GM23338 (cell line): ENCODE results near the gene TAL2. TPM values are rescaled to one million over a fixed set of nuclear protein-coding genes. Genes with fewer than 3 reads are reported as not detected.

ENCODE experiments used
- ATAC-seq: fragments of 200-7000 bp; cut with Tn5 transposase; 3 replicates; pipeline ENCODE4 v1.9.1; 2020
- DNase-seq: peaks from one replicate; pipeline ENCODE4 v3.0.0-alpha.2; 2015; ENCODE audit warnings: low spot score
- H2AFZ ChIP-seq: fragments of 200-600 bp; sonication (generic); 2 replicates; pipeline ENCODE4 v1.8.0; 2016; ENCODE audit warnings: antibody characterized with exemption, mild to moderate bottlenecking, moderate library complexity
- H3F3A ChIP-seq: fragments of 200-600 bp; sonication (generic); replicated peaks from 2 replicates; pipeline ENCODE4 v1.8.0; 2017; ENCODE audit warnings: antibody characterized with exemption, mixed run types, low read depth
- H3K27ac ChIP-seq: fragments of 200-600 bp; sonication (generic); 2 replicates; pipeline ENCODE4 v1.6.1; 2016; ENCODE audit warnings: low read depth
- H3K27me3 ChIP-seq: fragments of 200-600 bp; sonication (generic); 2 replicates; pipeline ENCODE4 v1.8.0; 2016; ENCODE audit warnings: mild to moderate bottlenecking, mixed run types, moderate library complexity; ENCODE audit not compliant: insufficient read depth
- H3K36me3 ChIP-seq: fragments of 200-600 bp; sonication (generic); 2 replicates; pipeline ENCODE4 v1.8.0; 2016; ENCODE audit warnings: mild to moderate bottlenecking; ENCODE audit not compliant: insufficient read depth
- H3K4me1 ChIP-seq: fragments of 200-600 bp; sonication (generic); 2 replicates; pipeline ENCODE4 v1.8.0; 2016; ENCODE audit warnings: mild to moderate bottlenecking, moderate library complexity; ENCODE audit not compliant: insufficient read depth
- H3K4me2 ChIP-seq: fragments of 200-600 bp; sonication (generic); 2 replicates; pipeline ENCODE4 v1.7.1; 2017; ENCODE audit warnings: mixed run types
- H3K4me3 ChIP-seq: fragments of 200-600 bp; sonication (generic); 2 replicates; pipeline ENCODE4 v1.6.1; 2016; ENCODE audit warnings: mixed run types
- H3K79me2 ChIP-seq: fragments of 200-600 bp; sonication (generic); replicated peaks from 2 replicates; pipeline ENCODE4 v1.8.0; 2017; ENCODE audit warnings: mild to moderate bottlenecking; ENCODE audit not compliant: insufficient read depth
- H3K9me2 ChIP-seq: fragments of 200-600 bp; sonication (generic); 2 replicates; pipeline ENCODE4 v1.8.0; 2017; ENCODE audit not compliant: insufficient read depth
- H4K20me1 ChIP-seq: fragments of 200-600 bp; sonication (generic); replicated peaks from 2 replicates; pipeline ENCODE4 v1.8.0; 2017; ENCODE audit warnings: mild to moderate bottlenecking; ENCODE audit not compliant: insufficient read depth
- H3K27ac Mint-ChIP-seq: 2 replicates; pipeline ENCODE4 v1.8.0; 2020; ENCODE audit warnings: inconsistent platforms, mild to moderate bottlenecking, moderate library complexity, mixed read lengths
- H3K27me3 Mint-ChIP-seq: 3 replicates; pipeline ENCODE4 v1.8.0; 2022; ENCODE audit warnings: low read depth, mild to moderate bottlenecking, moderate library complexity, mixed read lengths, inconsistent platforms; ENCODE audit not compliant: insufficient read depth, poor library complexity
- H3K36me3 Mint-ChIP-seq: 3 replicates; pipeline ENCODE4 v1.8.0; 2021; ENCODE audit warnings: low read depth, mild to moderate bottlenecking, inconsistent platforms, moderate library complexity, mixed read lengths
- H3K4me1 Mint-ChIP-seq: 3 replicates; pipeline ENCODE4 v1.8.0; 2020; ENCODE audit warnings: mild to moderate bottlenecking, inconsistent platforms, mixed read lengths
- H3K4me3 Mint-ChIP-seq: 3 replicates; pipeline ENCODE4 v1.8.0; 2021; ENCODE audit warnings: moderate library complexity, mild to moderate bottlenecking, inconsistent platforms, mixed read lengths
- H3K9me3 Mint-ChIP-seq: 3 replicates; pipeline ENCODE4 v1.8.0; 2020; ENCODE audit warnings: moderate library complexity, mild to moderate bottlenecking, inconsistent platforms, mixed read lengths
- CREB1 ChIP-seq: fragments of 250-450 bp; sonication (Bioruptor Pico); IDR thresholded peaks from 2 replicates; pipeline ENCODE4 v1.5.0; 2020; ENCODE audit warnings: low read depth, mild to moderate bottlenecking, moderate library complexity
- EZH2 ChIP-seq: fragments of 200-600 bp; sonication (generic); IDR thresholded peaks from one replicate; pipeline ENCODE4 v1.8.0; 2017; ENCODE audit warnings: antibody characterized with exemption, mild to moderate bottlenecking, low read depth; ENCODE audit not compliant: unreplicated experiment
- EZH2phosphoT487 ChIP-seq: fragments of 200-600 bp; sonication (generic); IDR thresholded peaks from one replicate; pipeline ENCODE4 v1.8.1; 2018; ENCODE audit warnings: antibody characterized with exemption; ENCODE audit not compliant: unreplicated experiment
- JUNB ChIP-seq: IDR thresholded peaks from one replicate; pipeline ENCODE4 v1.6.1; 2016; ENCODE audit warnings: antibody characterized with exemption; ENCODE audit not compliant: unreplicated experiment
- NANOG ChIP-seq: IDR thresholded peaks from 2 replicates; pipeline ENCODE4 v1.6.1; 2016; ENCODE audit warnings: antibody characterized with exemption, borderline replicate concordance
- POLR2AphosphoS5 ChIP-seq: IDR thresholded peaks from 2 replicates; pipeline ENCODE4 v1.6.1; 2016; ENCODE audit warnings: antibody characterized with exemption, low read depth
- STAT1 ChIP-seq: IDR thresholded peaks from one replicate; pipeline ENCODE4 v1.6.1; 2016; ENCODE audit warnings: antibody characterized with exemption; ENCODE audit not compliant: unreplicated experiment
- ZNF114 ChIP-seq: fragments of 250-450 bp; sonication (Bioruptor Pico); IDR thresholded peaks from 2 replicates; pipeline ENCODE4 v1.5.0; 2020; ENCODE audit warnings: mild to moderate bottlenecking, moderate library complexity
- ZNF331 ChIP-seq: fragments of 250-450 bp; sonication (Bioruptor Pico); IDR thresholded peaks from 2 replicates; pipeline ENCODE4 v1.5.0; 2020; ENCODE audit warnings: low read depth, mild to moderate bottlenecking, moderate library complexity
- polyA plus RNA-seq: library from polyadenylated mRNA; unstranded; fragments of >200 nt; fragmentation: Nextera tagmentation; extraction: Ambion mirVana; gene quantifications from 2 replicates; pipeline ENCODE4 v1.2.1, GENCODE V29; 2016
- total RNA-seq: library from RNA; depleted of rRNA; stranded (reverse); fragments of >200 nt; shearing (Covaris generic); gene quantifications from 2 replicates; pipeline ENCODE4 v1.2.3, GENCODE V29; 2014
- TF ChIP-seq, protein P1 (sequence below): IDR thresholded peaks from 2 replicates; pipeline ENCODE4 v1.6.1; 2016; ENCODE audit warnings: antibody characterized with exemption
- TF ChIP-seq, protein P2 (sequence below), 2 experiments: fragments of 200-600 bp in 1 of 2; sonication (generic) in 1 of 2; conservative IDR thresholded peaks; 2 replicates each; pipeline versions ENCODE4 v1.5.1 to v1.6.1; 2016 to 2017; ENCODE audit warnings: antibody characterized with exemption in 2 of 2, low read depth in 2 of 2, mild to moderate bottlenecking in 2 of 2, moderate library complexity in 1 of 2
- TF ChIP-seq, protein P3 (sequence below): IDR thresholded peaks from one replicate; pipeline ENCODE4 v1.6.1; 2018; ENCODE audit warnings: antibody characterized with exemption; ENCODE audit not compliant: unreplicated experiment

The TAL2 gene
- total and polyA plus RNA-seq, 2 experiments from 2014 or later: 0.79 TPM; not detected in 1

DNA sequence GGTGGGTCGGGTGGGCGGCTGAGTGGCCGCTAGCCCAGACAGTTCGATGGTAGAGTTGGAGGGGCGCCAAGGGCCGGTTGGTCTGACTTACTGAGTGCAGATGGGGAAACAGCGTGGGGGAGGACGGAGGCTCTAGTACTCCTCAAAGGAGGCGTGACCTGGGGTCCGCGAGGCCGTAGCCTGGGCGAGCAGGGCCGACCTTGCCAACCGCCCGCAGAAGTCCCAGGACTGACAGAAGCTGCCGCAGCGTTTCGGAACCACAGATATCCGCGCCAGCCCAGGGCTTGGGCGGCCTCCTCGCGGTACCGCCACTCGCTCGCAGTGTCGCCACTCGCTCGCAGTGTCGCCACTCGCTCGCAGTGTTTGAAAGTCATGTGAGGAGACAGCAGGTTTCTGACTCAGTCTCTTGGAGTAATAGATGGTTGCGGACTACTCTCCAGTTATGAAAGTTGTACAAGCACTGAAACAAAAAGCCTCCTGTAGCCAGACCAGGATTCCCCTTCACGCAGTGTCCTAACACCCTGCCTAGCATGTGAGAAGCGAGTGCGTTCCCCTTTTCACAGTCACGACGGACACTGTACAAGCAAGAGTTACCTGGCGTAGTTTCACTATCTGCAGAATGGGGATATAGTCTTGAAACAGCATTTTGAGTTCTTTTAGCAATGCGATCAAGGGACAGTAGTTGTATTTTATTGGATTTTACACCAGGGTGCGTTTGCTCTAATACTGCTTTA lies 32.8 kb downstream of the TAL2 start:
- Mint-ChIP-seq H3K9me3 (no peaks in the 10 kb centered on the region), H3K4me3 (peak overlapping the region; percentile 81), H3K36me3 (no peaks in the 10 kb centered on the region), H3K27ac (no peak overlapping the region), H3K27me3 (peaks cover 19% of the 10 kb centered on the region), H3K4me1 (peaks cover 7% of the 10 kb centered on the region; the same call in 2 of the 3 replicates)
- Histone ChIP-seq H3K4me3 (peak overlapping the region; percentile 68), H3K27me3 (peaks cover 33% of the 10 kb centered on the region), H3K79me2 (peaks cover 7% of the 10 kb centered on the region; the same call in 1 of the 2 replicates), H3K4me2 (peak overlapping the region; percentile 87), H3K36me3 (no peaks in the 10 kb centered on the region), H3K4me1 (peaks cover 8% of the 10 kb centered on the region), H4K20me1 (no peaks in the 10 kb centered on the region; the same call in 1 of the 2 replicates), H2AFZ (peak overlapping the region; percentile 48; the same call in 1 of the 2 replicates), H3K9me2 (no peaks in the 10 kb centered on the region), H3F3A (no peaks in the 10 kb centered on the region), H3K27ac (no peak overlapping the region)
- peak; percentile 86 for ATAC-seq
- peak; percentile 22 for TF ChIP-seq EZH2
- TF ChIP-seq, protein P1, sequence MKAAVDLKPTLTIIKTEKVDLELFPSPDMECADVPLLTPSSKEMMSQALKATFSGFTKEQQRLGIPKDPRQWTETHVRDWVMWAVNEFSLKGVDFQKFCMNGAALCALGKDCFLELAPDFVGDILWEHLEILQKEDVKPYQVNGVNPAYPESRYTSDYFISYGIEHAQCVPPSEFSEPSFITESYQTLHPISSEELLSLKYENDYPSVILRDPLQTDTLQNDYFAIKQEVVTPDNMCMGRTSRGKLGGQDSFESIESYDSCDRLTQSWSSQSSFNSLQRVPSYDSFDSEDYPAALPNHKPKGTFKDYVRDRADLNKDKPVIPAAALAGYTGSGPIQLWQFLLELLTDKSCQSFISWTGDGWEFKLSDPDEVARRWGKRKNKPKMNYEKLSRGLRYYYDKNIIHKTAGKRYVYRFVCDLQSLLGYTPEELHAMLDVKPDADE: no peak
- no peak for TF ChIP-seq CREB1 (CRISPR knock-in tag)
- DNase-seq: peak; percentile 80

DNA sequence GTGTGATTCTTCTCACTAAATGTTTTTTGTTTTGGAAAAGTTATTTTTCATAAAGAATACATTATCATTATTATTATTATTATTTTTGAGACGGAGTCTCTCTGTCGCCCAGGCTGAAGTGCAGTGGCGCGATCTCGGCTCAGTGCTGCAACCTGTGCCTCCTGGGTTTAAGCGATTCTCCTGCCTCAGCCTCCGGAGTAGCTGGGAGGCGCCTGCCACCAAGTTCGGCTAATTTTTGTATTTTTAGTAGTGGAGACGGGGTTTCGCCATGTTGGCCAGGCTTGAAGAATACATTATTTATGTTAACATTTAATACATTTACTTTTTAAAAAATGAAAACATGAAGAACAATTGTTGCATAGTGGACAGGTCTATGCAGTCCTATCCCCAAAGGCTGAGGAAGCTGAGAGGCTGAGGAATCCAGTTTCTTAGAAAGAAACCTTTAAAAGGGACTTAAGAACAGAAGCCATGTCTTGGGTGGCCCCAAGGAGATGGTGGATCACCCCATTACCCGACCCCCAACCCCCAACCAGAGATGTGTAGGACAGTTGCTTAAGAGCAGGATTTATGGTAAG lies 34.0 kb downstream of the TAL2 start:
- Histone ChIP-seq H3K9me2 (no peaks in the 10 kb centered on the region), H3K36me3 (no peaks in the 10 kb centered on the region), H4K20me1 (no peaks in the 10 kb centered on the region; the same call in 1 of the 2 replicates), H3K27me3 (peaks cover 33% of the 10 kb centered on the region), H3K4me3 (no peak overlapping the region), H3K27ac (no peak overlapping the region), H3F3A (no peaks in the 10 kb centered on the region), H2AFZ (no peak overlapping the region), H3K79me2 (peaks cover 10% of the 10 kb centered on the region; the same call in 1 of the 2 replicates), H3K4me1 (peaks cover 8% of the 10 kb centered on the region), H3K4me2 (no peak overlapping the region)
- no peak overlapping the region for H3K27ac Mint-ChIP-seq
- no peak for ATAC-seq
- H3K4me1 Mint-ChIP-seq: peaks cover 7% of the 10 kb centered on the region; the same call in 2 of the 3 replicates
- H3K36me3 Mint-ChIP-seq: no peaks in the 10 kb centered on the region
- no peak for DNase-seq
- peaks cover 19% of the 10 kb centered on the region for H3K27me3 Mint-ChIP-seq
- no peaks in the 10 kb centered on the region for H3K9me3 Mint-ChIP-seq
- H3K4me3 Mint-ChIP-seq: no peak overlapping the region
- TF ChIP-seq JUNB (no peak), STAT1 (no peak), POLR2AphosphoS5 (no peak), NANOG (no peak), EZH2phosphoT487 (no peak), ZNF331 (CRISPR knock-in tag) (no peak), EZH2 (no peak), CREB1 (CRISPR knock-in tag) (no peak), ZNF114 (CRISPR knock-in tag) (no peak)
- TF ChIP-seq, protein P2, sequence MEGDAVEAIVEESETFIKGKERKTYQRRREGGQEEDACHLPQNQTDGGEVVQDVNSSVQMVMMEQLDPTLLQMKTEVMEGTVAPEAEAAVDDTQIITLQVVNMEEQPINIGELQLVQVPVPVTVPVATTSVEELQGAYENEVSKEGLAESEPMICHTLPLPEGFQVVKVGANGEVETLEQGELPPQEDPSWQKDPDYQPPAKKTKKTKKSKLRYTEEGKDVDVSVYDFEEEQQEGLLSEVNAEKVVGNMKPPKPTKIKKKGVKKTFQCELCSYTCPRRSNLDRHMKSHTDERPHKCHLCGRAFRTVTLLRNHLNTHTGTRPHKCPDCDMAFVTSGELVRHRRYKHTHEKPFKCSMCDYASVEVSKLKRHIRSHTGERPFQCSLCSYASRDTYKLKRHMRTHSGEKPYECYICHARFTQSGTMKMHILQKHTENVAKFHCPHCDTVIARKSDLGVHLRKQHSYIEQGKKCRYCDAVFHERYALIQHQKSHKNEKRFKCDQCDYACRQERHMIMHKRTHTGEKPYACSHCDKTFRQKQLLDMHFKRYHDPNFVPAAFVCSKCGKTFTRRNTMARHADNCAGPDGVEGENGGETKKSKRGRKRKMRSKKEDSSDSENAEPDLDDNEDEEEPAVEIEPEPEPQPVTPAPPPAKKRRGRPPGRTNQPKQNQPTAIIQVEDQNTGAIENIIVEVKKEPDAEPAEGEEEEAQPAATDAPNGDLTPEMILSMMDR (conservative IDR thresholded peaks at IDR 0.05; ENCODE audit: low read depth in 2 of 2): no peak
- TF ChIP-seq, protein P3, sequence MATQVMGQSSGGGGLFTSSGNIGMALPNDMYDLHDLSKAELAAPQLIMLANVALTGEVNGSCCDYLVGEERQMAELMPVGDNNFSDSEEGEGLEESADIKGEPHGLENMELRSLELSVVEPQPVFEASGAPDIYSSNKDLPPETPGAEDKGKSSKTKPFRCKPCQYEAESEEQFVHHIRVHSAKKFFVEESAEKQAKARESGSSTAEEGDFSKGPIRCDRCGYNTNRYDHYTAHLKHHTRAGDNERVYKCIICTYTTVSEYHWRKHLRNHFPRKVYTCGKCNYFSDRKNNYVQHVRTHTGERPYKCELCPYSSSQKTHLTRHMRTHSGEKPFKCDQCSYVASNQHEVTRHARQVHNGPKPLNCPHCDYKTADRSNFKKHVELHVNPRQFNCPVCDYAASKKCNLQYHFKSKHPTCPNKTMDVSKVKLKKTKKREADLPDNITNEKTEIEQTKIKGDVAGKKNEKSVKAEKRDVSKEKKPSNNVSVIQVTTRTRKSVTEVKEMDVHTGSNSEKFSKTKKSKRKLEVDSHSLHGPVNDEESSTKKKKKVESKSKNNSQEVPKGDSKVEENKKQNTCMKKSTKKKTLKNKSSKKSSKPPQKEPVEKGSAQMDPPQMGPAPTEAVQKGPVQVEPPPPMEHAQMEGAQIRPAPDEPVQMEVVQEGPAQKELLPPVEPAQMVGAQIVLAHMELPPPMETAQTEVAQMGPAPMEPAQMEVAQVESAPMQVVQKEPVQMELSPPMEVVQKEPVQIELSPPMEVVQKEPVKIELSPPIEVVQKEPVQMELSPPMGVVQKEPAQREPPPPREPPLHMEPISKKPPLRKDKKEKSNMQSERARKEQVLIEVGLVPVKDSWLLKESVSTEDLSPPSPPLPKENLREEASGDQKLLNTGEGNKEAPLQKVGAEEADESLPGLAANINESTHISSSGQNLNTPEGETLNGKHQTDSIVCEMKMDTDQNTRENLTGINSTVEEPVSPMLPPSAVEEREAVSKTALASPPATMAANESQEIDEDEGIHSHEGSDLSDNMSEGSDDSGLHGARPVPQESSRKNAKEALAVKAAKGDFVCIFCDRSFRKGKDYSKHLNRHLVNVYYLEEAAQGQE: no peak
- TF ChIP-seq, protein P1: no peak
